ENCODE measurements around the gene SFXN5.

Gene SFXN5

DNA sequence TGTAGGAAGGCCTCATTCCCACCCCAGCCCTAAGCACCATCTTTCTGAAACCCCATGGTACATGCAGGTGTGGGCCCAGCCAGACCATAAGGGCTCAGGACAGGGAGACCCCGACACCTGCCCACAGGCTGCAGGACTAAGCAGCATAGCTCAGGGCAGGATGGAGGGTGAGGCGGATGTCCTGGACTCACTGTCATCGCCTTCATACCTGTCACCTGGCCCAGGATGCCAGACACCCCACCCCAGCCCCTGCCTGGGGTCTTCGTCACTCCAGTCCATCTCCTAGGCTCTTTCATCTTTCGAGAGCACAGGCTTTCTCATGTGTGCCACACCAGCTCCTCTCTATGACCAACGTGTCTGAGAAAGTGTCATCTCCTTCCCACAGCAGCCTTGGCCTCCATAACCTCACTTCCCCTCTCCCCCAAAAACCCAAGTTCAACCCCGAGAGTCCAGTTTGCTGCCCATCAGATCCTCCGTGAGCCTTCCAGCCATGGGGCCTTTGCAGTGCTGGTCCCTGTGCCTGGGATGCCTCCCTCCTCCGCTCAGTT is 82.7 kb downstream of the SFXN5 start:
- H3K9ac ChIP-seq, result no peak overlapping the region
- no peak overlapping the region for H2AFZ ChIP-seq (ENCODE audit: low read depth)
- H3K79me2 ChIP-seq (ENCODE audit: insufficient read depth, low read depth), result no peaks in the 10 kb centered on the region
- H4K20me1 ChIP-seq (ENCODE audit: insufficient read depth), result no peaks in the 10 kb centered on the region
- no peak overlapping the region for H3K4me3 ChIP-seq (IDR thresholded peaks at IDR 0.05; ENCODE audit: insufficient read depth, low read depth, low read length)
- H3K27ac ChIP-seq, result no peak overlapping the region
- H3K36me3 ChIP-seq (ENCODE audit: insufficient read depth), result no peaks in the 10 kb centered on the region
- TF ChIP-seq, protein P1, sequence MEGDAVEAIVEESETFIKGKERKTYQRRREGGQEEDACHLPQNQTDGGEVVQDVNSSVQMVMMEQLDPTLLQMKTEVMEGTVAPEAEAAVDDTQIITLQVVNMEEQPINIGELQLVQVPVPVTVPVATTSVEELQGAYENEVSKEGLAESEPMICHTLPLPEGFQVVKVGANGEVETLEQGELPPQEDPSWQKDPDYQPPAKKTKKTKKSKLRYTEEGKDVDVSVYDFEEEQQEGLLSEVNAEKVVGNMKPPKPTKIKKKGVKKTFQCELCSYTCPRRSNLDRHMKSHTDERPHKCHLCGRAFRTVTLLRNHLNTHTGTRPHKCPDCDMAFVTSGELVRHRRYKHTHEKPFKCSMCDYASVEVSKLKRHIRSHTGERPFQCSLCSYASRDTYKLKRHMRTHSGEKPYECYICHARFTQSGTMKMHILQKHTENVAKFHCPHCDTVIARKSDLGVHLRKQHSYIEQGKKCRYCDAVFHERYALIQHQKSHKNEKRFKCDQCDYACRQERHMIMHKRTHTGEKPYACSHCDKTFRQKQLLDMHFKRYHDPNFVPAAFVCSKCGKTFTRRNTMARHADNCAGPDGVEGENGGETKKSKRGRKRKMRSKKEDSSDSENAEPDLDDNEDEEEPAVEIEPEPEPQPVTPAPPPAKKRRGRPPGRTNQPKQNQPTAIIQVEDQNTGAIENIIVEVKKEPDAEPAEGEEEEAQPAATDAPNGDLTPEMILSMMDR (conservative IDR thresholded peaks at IDR 0.05; ENCODE audit: low read depth, low read length), result no peak
- H3K4me1 ChIP-seq (ENCODE audit: low read depth, poor library complexity, severe bottlenecking), result no peaks in the 10 kb centered on the region
- no peaks in the 10 kb centered on the region for H3K27me3 ChIP-seq (ENCODE audit: insufficient read depth, low read depth)
- no peak overlapping the region for H3K4me2 ChIP-seq

DNA sequence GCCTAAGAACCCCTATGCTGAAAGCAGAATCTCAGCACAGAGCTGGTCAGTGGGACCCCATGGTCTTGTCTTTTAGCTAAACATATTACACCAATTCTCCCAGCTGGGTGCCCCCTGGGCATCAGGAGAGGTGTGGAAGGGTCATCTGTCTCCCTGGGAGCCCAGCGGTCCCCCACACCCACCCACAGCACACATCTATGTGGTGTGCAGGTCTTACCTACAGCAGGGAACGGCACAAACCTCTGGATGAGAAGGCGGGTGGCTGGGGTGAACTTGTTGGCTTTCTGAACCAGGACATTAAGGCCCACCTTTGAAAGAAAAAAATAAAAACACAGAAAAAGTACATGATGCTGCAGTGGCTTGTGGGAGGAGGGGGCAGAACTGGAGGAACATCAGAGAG is 83.5 kb downstream of the SFXN5 start:
- Histone ChIP-seq H3K27me3 (ENCODE audit: insufficient read depth, low read depth) (no peaks in the 10 kb centered on the region), H2AFZ (ENCODE audit: low read depth) (no peak overlapping the region), H3K4me1 (ENCODE audit: low read depth, poor library complexity, severe bottlenecking) (no peaks in the 10 kb centered on the region), H3K9ac (no peak overlapping the region), H4K20me1 (ENCODE audit: insufficient read depth) (no peaks in the 10 kb centered on the region), H3K27ac (no peak overlapping the region), H3K4me3 (IDR thresholded peaks at IDR 0.05; ENCODE audit: insufficient read depth, low read depth, low read length) (no peak overlapping the region), H3K36me3 (ENCODE audit: insufficient read depth) (no peaks in the 10 kb centered on the region), H3K4me2 (no peak overlapping the region), H3K79me2 (ENCODE audit: insufficient read depth, low read depth) (no peaks in the 10 kb centered on the region)
- TF ChIP-seq, protein P1 (conservative IDR thresholded peaks at IDR 0.05; ENCODE audit: low read depth, low read length), result no peak

DNA sequence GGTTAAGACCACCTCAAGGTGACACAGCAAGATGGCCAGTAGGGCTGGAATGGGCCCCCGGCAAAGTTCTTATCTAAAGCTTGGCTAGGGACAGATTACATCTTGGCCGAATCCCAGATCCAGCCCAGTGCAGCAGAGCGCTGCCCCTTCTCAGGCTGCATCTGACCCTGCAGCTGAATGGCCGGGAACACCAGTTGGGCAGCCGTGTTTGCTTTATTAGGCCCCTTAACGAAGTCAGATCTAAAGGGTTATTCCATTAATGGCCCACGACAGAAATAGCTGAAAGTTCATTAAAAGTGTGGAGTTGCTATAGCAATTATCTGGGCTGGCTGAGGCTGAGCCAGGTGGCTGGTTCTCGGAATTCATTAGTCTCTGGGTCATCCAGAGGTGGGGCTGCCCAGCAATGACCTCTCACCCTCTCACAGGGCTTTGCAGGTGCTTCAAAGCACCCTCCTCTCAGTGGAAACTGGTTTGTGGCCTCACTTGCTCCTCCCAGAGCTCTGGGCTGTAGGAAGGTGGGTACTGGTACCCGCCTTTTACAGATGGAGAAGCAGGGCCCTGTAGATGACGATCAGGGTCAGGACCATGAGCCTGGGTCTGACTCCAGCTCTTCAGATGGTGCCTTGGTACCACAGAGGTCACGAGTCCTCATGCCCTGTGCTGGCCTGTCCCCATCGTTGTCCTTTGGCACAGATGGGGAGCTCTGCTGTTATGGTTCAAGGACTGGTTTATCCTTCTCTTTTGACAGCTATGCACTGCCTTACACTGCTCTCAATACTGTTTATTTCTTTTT is 85.4 kb downstream of the SFXN5 start:
- H3K27me3 ChIP-seq (ENCODE audit: insufficient read depth, low read depth), result no peaks in the 10 kb centered on the region
- H3K9ac ChIP-seq, result no peak overlapping the region
- no peaks in the 10 kb centered on the region for H4K20me1 ChIP-seq (ENCODE audit: insufficient read depth)
- no peak overlapping the region for H2AFZ ChIP-seq (ENCODE audit: low read depth)
- H3K4me2 ChIP-seq, result no peak overlapping the region
- no peaks in the 10 kb centered on the region for H3K79me2 ChIP-seq (ENCODE audit: insufficient read depth, low read depth)
- TF ChIP-seq, protein P1 (conservative IDR thresholded peaks at IDR 0.05; ENCODE audit: low read depth, low read length), result no peak
- no peak overlapping the region for H3K27ac ChIP-seq
- no peaks in the 10 kb centered on the region for H3K4me1 ChIP-seq (ENCODE audit: low read depth, poor library complexity, severe bottlenecking)
- H3K4me3 ChIP-seq (IDR thresholded peaks at IDR 0.05; ENCODE audit: insufficient read depth, low read depth, low read length), result no peak overlapping the region
- no peaks in the 10 kb centered on the region for H3K36me3 ChIP-seq (ENCODE audit: insufficient read depth)

DNA sequence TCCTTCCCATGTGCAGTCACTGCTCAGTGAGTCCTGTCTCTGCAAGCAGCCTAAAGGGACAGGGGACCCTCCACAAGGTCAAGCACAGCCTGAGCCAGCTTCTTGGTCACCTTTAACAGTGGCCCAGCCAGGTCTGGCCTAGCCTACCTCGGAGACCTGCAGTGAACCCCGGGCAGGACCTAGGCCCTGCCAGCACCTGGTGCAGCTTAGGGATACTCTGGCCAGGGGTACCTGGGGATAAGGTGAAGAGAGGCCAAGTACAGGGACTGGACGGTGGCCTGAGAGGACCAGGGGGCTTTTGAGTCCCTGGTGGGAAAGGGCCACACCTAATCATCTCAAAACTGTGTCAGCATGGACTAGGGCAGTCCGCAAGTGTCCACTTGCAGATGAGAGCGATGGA is 86.4 kb downstream of the SFXN5 start:
- TF ChIP-seq, protein P1 (conservative IDR thresholded peaks at IDR 0.05; ENCODE audit: low read depth, low read length), result no peak
- Histone ChIP-seq H3K9ac (no peak overlapping the region), H3K4me2 (no peak overlapping the region), H4K20me1 (ENCODE audit: insufficient read depth) (no peaks in the 10 kb centered on the region), H3K27ac (no peak overlapping the region), H3K36me3 (ENCODE audit: insufficient read depth) (no peaks in the 10 kb centered on the region), H2AFZ (ENCODE audit: low read depth) (no peak overlapping the region), H3K79me2 (ENCODE audit: insufficient read depth, low read depth) (no peaks in the 10 kb centered on the region), H3K4me3 (IDR thresholded peaks at IDR 0.05; ENCODE audit: insufficient read depth, low read depth, low read length) (no peak overlapping the region), H3K27me3 (ENCODE audit: insufficient read depth, low read depth) (no peaks in the 10 kb centered on the region), H3K4me1 (ENCODE audit: low read depth, poor library complexity, severe bottlenecking) (no peaks in the 10 kb centered on the region)

Measured in KMS-11 (cell line).